ENCODE measurements around the gene TMEM151A. TPM values are rescaled to one million over a fixed set of nuclear protein-coding genes. Genes with fewer than 3 reads are reported as not detected.
"Not testable (repeated sequence)": the region's sequence is repeated elsewhere in the genome, so short reads cannot be mapped to it uniquely, and the experiment has no call there.

The TMEM151A gene
- total RNA-seq, 2 donors from 2014 or later, result not detected

DNA sequence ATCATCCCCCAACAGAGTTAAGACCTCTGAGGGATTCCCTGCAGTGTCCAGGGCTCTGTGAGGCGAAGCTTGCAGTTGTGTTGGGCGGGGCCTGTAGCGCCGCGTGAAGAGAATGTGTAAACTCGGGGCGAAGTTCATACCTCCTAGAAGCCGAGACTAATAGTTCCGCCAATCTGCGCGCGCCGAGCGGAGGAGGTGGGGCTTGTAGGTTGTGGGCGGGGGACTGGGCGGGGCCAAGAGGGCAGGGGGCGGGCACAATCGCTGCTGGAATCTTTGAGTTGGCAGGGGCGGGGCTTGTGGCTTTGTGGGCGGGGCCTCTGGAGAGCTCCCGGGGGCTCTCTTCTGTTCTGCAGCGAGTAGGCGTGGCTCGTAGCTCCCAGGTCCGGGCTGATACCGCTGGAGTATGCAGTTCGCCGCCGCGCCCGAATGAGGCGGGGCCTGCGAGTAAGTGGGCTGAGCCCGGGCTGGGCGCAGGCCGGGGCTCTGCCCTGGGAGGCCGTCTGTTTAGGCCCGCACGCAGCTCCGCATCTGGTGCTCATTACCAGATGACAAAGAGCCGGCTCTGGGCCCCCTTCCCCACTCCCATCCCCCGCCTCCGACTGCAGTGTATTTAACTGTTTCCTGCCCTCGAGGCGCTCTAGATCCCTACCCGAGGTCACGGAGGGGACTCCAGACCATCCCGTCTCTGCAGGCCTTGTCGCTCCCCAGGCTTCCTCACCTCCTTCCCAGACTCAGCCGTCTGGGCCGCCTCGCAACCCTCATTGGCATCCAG lies 21.0 kb downstream of the TMEM151A start:
- Mint-ChIP-seq H3K4me3 (peak overlapping the region; percentile 89), H3K27ac (peak overlapping the region; percentile 74 to 77), H3K9me3 (no peaks in the 10 kb centered on the region), H3K4me1 (ENCODE audit: low read depth in 2 of 2) (peaks cover 16 to 19% of the 10 kb centered on the region in 2 donors), H3K27me3 (peaks cover 10 to 12% of the 10 kb centered on the region in 2 donors), H3K36me3 (no peaks in the 10 kb centered on the region)
- ATAC-seq (peak; percentile 87 to 90), DNase-seq (ENCODE audit: low spot score) (peak; percentile 97)

DNA sequence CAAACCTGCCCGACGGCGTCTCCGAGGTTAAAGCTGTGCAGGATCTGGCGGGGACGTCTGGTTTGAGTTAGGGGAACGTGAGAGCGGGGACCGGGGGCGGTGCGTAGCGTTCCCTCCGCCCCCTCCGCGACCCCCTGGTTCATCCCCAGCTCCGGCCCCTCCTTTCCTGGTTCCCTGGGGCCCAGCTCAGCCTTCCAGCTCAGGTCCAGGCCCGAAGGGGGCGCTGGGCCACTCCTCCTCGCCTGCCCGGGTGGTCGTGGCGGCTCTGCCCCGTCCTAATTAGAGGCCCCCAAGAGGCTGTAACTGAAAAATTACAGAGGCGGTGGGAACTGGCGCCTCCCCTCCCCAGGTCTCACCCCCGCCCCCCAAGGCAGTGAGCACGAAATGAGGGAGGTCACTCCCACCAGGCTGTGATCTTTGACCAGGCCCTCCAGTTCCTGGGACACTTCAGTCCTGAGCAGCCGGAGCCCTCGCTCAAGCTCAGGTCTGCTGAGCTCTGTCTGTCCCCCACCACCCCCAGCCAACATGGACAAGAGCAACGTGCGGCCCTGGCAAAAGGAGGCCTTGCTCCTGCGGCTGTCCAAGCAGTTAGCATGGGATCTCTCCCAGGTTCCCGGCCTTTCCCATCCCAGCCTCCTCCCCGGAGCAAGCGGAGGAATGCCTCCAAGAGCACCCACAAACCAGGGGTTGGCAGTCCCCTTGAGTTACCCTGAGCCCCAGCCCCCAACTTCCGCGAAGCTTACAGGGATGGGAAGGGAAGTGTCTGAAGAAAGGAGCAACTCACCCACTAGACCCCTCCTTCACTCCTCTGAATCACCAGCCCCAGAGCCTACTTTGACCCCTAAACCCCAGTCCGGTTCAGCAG lies 21.9 kb downstream of the TMEM151A start:
- Mint-ChIP-seq H3K27ac (peak overlapping the region in 1 of 2 donors; percentile 43), H3K36me3 (no peaks in the 10 kb centered on the region), H3K4me1 (ENCODE audit: low read depth in 2 of 2) (peaks cover 17 to 24% of the 10 kb centered on the region in 2 donors), H3K4me3 (peak overlapping the region; percentile 89), H3K9me3 (no peaks in the 10 kb centered on the region), H3K27me3 (peaks cover 12 to 13% of the 10 kb centered on the region in 2 donors)
- no peak for ATAC-seq
- DNase-seq (ENCODE audit: low spot score), result peak; percentile 54

DNA sequence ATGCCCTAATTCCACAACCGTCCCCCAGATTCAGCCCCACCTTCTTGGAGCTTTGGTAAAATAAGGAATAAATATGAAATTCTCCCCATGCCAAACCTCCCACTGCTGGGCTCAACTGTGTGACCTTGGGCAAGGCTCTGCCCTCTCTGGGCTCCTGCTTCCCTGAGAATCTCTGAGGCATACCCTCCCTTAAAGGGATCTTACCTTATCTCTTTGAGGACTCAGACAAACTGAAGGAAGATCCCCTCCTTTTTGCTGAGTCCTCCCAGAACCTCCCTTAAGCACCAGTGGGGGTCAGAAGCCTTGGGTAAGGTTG lies 22.4 kb downstream of the TMEM151A start:
- H3K27ac Mint-ChIP-seq, result peak overlapping the region in 1 of 2 donors; percentile 43
- H3K36me3 Mint-ChIP-seq, result no peaks in the 10 kb centered on the region
- ATAC-seq (no peak), DNase-seq (ENCODE audit: low spot score) (no peak)
- no peaks in the 10 kb centered on the region for H3K9me3 Mint-ChIP-seq
- H3K4me1 Mint-ChIP-seq (ENCODE audit: low read depth in 2 of 2), result peaks cover 23 to 30% of the 10 kb centered on the region in 2 donors
- H3K4me3 Mint-ChIP-seq, result peak overlapping the region; percentile 52
- peaks cover 18 to 19% of the 10 kb centered on the region in 2 donors for H3K27me3 Mint-ChIP-seq

DNA sequence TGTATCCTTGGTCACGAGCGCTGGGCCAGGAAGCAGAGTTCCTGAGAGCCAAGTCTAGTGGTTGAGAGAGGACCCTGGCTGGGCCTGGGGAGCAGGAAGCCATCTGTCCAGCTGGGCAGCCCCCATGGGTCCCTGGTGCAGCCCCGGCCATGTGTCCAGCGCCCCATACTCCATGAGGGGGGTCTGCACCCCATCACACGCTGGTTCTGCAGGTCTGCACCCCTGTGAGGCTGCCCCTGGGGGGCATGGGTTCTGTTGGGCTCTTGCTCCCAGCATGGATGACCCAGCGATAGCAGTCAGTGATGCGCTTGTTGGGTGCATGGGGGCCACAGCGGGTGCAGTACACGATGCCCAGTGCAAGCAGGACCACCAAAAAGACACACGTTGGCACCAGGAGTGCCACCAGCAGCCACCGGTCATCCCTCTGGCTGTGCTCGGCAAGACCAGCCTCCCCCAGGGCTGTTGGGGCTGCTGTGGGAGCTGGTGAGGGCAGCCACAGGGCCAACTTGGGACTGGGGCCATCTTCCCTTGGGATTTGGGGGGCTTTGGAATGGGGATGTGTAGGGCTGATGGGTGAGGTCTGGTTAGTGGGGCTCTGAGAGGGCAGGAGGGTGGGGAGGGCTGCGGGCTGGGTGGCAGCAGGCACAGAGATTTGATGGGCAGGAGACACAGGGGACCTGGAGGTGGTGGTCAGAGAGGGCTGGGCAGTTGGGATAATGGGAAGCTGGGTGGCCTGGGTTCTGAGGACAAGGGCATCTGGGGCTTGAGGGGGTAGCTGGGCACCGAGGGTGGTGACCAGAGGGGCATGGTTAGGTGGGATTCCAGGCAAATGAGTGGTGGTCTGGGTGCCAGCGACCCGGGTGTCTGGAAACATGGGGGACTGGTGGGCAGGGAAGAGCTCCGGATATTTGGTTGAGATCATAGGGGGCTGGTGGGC lies 23.1 kb downstream of the TMEM151A start:
- peaks cover 21 to 23% of the 10 kb centered on the region in 2 donors for H3K27me3 Mint-ChIP-seq
- DNase-seq (ENCODE audit: low spot score), result peak; percentile 58
- peak overlapping the region; percentile 47 for H3K4me3 Mint-ChIP-seq
- H3K9me3 Mint-ChIP-seq, result no peaks in the 10 kb centered on the region
- peaks cover 25 to 29% of the 10 kb centered on the region in 2 donors for H3K4me1 Mint-ChIP-seq (ENCODE audit: low read depth in 2 of 2)
- no peaks in the 10 kb centered on the region for H3K36me3 Mint-ChIP-seq
- no peak for ATAC-seq
- peak overlapping the region; percentile 25 to 67 for H3K27ac Mint-ChIP-seq

DNA sequence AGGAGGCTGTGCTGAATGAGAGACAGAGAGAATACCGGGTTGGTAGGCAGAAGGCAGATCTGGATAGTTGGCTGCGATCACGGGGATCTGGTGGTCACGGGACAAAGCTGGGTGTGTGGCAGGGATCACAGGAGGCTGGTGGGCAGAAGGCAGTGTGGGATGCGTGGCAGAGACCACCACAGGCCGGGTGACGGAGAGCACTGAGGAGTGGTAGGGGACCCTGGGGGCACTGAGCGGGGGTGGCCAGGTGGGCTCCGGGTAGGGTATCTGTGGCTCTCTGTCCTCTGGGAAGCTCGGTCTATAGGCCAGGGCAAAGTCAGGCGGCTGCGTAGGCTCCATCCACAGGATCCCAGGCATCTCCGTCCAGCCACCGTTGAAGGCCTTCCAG lies 23.8 kb downstream of the TMEM151A start:
- H3K27me3 Mint-ChIP-seq, result peaks cover 23 to 26% of the 10 kb centered on the region in 2 donors
- no peaks in the 10 kb centered on the region for H3K36me3 Mint-ChIP-seq
- H3K4me1 Mint-ChIP-seq (ENCODE audit: low read depth in 2 of 2), result peaks cover 25 to 31% of the 10 kb centered on the region in 2 donors
- H3K9me3 Mint-ChIP-seq, result no peaks in the 10 kb centered on the region
- DNase-seq (ENCODE audit: low spot score) (peak; percentile 39), ATAC-seq (no peak)
- peak overlapping the region; percentile 25 to 67 for H3K27ac Mint-ChIP-seq
- H3K4me3 Mint-ChIP-seq, result peak overlapping the region; percentile 47

DNA sequence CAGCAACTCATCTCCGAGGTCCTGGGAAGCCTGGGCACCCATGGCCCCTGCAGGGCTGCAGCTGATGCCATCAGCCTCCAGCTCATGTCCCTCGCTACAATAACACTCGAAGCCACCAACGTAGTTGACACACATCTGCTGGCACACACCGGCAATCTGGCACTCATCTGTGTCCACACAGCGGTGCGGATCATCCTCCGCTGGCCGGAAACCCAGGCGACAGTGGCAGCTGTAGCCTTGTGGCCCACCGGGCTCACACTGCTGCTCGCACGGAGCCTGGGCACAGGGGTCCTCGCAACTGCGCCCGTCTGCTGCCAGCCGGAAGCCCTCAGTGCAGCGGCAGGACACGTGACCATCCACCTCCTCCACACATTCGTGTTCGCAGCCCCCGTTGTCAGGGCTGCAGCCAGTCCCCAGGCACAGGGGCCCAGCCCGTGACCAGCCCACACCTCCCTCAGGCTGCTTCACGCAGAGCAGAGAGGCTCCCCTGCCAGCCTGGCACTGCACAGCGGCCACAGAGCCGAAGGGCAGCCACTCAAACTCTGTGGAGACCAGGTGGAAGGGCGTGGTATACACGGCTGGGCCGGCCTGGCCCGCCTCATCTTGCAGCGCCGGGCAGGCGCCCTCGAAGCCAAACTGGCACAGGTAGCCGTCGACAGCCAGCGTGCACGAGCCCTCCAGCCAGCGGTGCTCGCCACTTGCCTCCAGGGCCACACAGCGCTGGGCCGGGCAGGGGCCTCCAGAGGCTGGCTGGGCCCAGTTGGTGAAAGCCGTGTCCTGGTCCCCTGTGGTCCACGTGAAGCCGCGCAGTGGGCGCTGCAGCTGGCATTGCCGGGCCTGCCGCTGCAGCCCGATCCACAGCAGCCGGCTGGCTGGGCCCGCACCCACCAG lies 24.5 kb downstream of the TMEM151A start:
- Mint-ChIP-seq H3K36me3 (no peaks in the 10 kb centered on the region), H3K27ac (peak overlapping the region; percentile 25 to 67), H3K9me3 (no peaks in the 10 kb centered on the region), H3K27me3 (peaks cover 23 to 26% of the 10 kb centered on the region in 2 donors), H3K4me3 (no peak overlapping the region), H3K4me1 (ENCODE audit: low read depth in 2 of 2) (peaks cover 25 to 31% of the 10 kb centered on the region in 2 donors)
- ATAC-seq (no peak), DNase-seq (ENCODE audit: low spot score) (peak; percentile 54)

DNA sequence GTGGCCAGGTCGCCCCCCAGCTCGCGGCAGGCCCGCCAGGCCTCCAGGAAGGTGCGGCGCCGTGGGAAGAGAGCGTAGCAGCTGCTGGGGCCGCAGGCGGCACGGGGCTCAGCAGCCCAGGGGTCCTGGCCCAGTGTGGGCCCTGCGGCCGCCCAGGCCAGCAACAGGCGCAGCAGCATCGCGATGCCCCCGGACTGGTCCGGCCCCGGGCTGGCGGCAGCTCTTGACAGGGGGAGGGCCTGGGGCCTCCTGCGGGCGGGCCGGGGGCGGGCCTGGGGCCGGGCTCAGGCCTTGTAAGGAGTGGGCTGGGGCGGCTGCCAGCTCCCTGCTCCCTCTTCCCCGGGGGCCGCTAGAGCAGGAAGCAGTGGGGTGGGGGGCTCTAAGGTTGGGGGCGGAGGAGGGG lies 25.2 kb downstream of the TMEM151A start, which contains the start of gene CD248:
CD248 (minus strand) TSS at position 196 of the 403 bp plus-strand sequence; CDS start at position 179, 17 bp downstream.
- peaks cover 22 to 27% of the 10 kb centered on the region in 2 donors for H3K4me1 Mint-ChIP-seq (ENCODE audit: low read depth in 2 of 2)
- no peak for ATAC-seq

DNA sequence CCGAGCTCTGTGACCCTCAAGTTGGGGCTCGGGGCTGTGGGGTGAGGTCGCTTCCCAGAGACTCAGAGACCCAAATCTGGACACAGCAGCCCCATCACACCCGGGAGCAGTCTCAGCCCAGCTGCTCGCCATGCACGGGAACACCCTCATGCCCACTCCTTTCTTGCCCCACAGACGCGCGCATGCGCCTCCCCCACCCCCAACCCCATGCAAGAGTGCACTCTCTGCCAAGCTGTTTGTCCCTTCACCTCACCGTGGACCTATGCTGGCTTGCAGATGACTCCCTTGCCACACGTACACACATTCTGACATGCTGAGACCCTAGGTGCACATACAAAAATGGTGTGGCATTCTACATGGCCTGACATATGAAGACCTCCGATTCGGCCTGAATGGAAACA lies 25.6 kb downstream of the TMEM151A start:
- Mint-ChIP-seq H3K9me3 (no peaks in the 10 kb centered on the region), H3K27ac (no peak overlapping the region), H3K36me3 (no peaks in the 10 kb centered on the region), H3K4me3 (no peak overlapping the region), H3K4me1 (ENCODE audit: low read depth in 2 of 2) (peaks cover 20 to 24% of the 10 kb centered on the region in 2 donors), H3K27me3 (peaks cover 23 to 27% of the 10 kb centered on the region in 2 donors)
- ATAC-seq (no peak), DNase-seq (ENCODE audit: low spot score) (peak; percentile 47)

More for the DNA sequence above, 25.2 kb downstream of the TMEM151A start, which contains the start of gene CD248:
- Mint-ChIP-seq H3K27ac (peak within 1 kb of the TSS; percentile 25 to 67), H3K36me3 (no peaks in the 10 kb centered on the region), H3K9me3 (no peaks in the 10 kb centered on the region), H3K4me3 (no peak within 1 kb of the TSS), H3K27me3 (peaks cover 23 to 26% of the 10 kb centered on the region in 2 donors)
- peak; percentile 46 for DNase-seq (ENCODE audit: low spot score)

DNA sequence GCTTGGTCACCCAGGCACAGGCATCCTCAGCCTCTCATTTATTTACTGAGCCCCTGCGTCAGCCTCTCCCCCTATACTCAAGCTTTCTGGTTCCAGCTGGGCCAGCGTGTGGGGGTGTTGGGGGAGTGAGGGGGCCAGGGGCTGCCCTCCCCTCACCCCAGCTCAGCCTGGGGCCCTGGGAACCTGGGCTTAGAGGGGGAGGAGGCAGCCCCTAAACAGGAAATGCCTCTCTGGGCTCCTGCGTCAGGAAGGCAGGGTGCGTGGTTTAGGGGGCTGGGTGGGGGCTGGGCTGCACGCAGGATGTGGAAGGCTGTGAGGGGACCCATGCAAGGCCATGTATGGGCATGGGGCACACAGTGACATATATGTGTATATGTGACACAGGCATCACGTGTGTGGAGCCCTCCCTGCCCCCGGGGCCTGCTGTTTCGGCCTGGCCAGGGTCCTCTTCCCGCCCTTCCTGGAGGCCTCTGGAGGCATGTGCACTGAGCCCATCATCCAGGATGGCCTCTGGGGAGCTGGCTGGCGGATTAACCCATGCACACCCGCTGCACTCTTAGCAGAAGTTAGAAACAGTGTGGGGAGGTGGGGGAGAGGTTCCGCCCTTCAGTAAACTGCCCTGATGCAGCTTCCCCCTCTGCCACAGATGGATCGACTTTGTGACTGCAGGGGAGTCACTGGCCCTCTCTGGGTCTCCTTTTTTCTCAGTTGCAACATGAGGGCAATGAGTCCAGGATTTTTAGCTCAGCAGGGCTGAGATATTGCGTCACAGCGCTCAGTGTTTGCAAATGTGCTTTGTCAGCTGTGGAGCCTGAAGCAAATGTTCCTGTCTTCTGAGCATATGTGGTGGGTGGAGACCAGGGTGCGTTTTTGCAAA lies 26.3 kb downstream of the TMEM151A start:
- Mint-ChIP-seq H3K36me3 (no peaks in the 10 kb centered on the region), H3K9me3 (no peaks in the 10 kb centered on the region), H3K27me3 (peaks cover 23 to 29% of the 10 kb centered on the region in 2 donors), H3K4me1 (ENCODE audit: low read depth in 2 of 2) (peaks cover 20 to 25% of the 10 kb centered on the region in 2 donors), H3K4me3 (peak overlapping the region; percentile 25), H3K27ac (no peak overlapping the region)
- peak; percentile 53 for DNase-seq (ENCODE audit: low spot score)
- peak in 1 of 2 donors; percentile 63 for ATAC-seq

DNA sequence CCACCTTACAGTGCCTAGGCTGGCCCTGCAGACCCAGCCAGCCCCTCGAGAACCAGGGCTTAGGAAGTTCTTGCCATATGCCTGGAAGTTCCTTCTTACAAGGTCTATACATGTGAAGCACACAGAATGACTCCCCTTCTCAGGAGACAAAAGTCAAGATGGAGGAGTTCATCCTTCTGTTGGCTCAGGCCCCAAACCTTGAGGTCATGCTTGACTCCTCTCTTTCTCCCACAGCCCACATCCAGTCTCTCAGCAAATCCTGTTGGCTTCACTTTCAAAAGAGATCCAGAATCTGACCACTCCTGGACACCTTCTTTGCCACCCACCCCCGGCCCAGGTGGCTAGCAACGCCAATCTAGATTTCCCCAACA lies 26.9 kb downstream of the TMEM151A start:
- peak overlapping the region; percentile 25 for H3K4me3 Mint-ChIP-seq
- no peaks in the 10 kb centered on the region for H3K36me3 Mint-ChIP-seq
- peaks cover 28 to 29% of the 10 kb centered on the region in 2 donors for H3K27me3 Mint-ChIP-seq
- ATAC-seq (no peak), DNase-seq (ENCODE audit: low spot score) (no peak)
- peak overlapping the region in 1 of 2 donors; percentile 50 for H3K27ac Mint-ChIP-seq
- peaks cover 20 to 25% of the 10 kb centered on the region in 2 donors for H3K4me1 Mint-ChIP-seq (ENCODE audit: low read depth in 2 of 2)
- no peaks in the 10 kb centered on the region for H3K9me3 Mint-ChIP-seq

DNA sequence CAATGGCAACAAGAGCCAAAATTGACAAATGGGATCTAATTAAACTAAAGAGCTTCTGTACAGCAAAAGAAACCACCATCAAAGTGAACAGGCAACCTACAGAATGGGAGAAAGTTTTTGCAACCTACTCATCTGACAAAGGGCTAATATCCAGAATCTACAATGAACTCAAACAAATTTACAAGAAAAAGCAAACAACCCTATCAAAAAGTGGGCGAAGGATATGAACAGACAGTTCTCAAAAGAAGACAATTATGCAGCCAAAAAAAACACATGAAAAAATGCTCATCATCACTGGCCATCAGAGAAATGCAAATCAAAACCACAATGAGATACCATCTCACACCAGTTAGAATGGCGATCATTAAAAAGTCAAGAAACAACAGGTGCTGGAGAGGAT lies 28.6 kb downstream of the TMEM151A start:
- H3K36me3 Mint-ChIP-seq; H3K27ac Mint-ChIP-seq; ATAC-seq; DNase-seq (ENCODE audit: low spot score); H3K9me3 Mint-ChIP-seq; H3K4me3 Mint-ChIP-seq: not testable (repeated sequence)
- Mint-ChIP-seq H3K27me3 (peaks cover 27 to 28% of the 10 kb centered on the region in 2 donors), H3K4me1 (ENCODE audit: low read depth in 2 of 2) (peaks cover 12 to 24% of the 10 kb centered on the region in 2 donors)
